Peyer's patch (tissue), 4 donors: ENCODE data around the gene KATNAL1. TPM values are rescaled to one million over a fixed set of nuclear protein-coding genes. Genes with fewer than 3 reads are reported as not detected.
"Not testable (repeated sequence)": the region's sequence is repeated elsewhere in the genome, so short reads cannot be mapped to it uniquely, and the experiment has no call there.

Experiments used
- DNase-seq, 3 donors: peaks; one replicate each; pipeline ENCODE4 v3.0.0-alpha.2; 2017 to 2019
- H3K27ac ChIP-seq, 4 donors: fragments of 200-600 bp; sonication (generic); one replicate each; pipeline ENCODE4 v1.5.1; 2016 to 2019
- H3K27me3 ChIP-seq, 2 donors: fragments of 200-600 bp; sonication (generic); one replicate each; pipeline ENCODE4 v1.5.1; 2019
- H3K36me3 ChIP-seq, 3 donors: fragments of 200-600 bp; sonication (generic); one replicate each; pipeline ENCODE4 v1.5.1; 2016 to 2019
- H3K4me1 ChIP-seq, 4 donors: fragments of 200-600 bp; sonication (generic); one replicate each; pipeline ENCODE4 v1.5.1; 2016 to 2019
- H3K4me3 ChIP-seq, 4 donors: fragments of 200-600 bp; sonication (generic); 1 replicate in 3 of 4; 2 replicates in 1 of 4; pipeline ENCODE4 v1.5.1; 2016 to 2019; ENCODE audit warnings: mild to moderate bottlenecking in 1 of 4
- H3K9me3 ChIP-seq, 4 donors: fragments of 200-600 bp; sonication (generic); one replicate each; pipeline ENCODE4 v1.5.1; 2016 to 2019; ENCODE audit warnings: mild to moderate bottlenecking in 1 of 4
- CTCF ChIP-seq, 6 experiments: fragments of 450-650 bp in 4 of 6; fragments of 200-600 bp in 2 of 6; sonication (generic) in 1 of 6; IDR thresholded peaks; one replicate each; pipeline ENCODE4 v1.5.1; 2017 to 2019; ENCODE audit warnings: antibody characterized with exemption in 6 of 6, mild to moderate bottlenecking in 3 of 6, moderate library complexity in 1 of 6
- POLR2A ChIP-seq, 2 donors: fragments of 450-650 bp; IDR thresholded peaks; one replicate each; pipeline ENCODE4 v1.5.1; 2017; ENCODE audit warnings: antibody characterized with exemption in 2 of 2, mild to moderate bottlenecking in 2 of 2, moderate library complexity in 2 of 2
- total RNA-seq, 4 donors: library from RNA; depleted of rRNA; stranded (reverse); fragments of >200 nt; gene quantifications; one replicate each; pipeline ENCODE4 v1.1.0, GENCODE V29; 2016

KATNAL1 gene
- total RNA-seq, 4 donors from 2014 or later: 2.7 to 25.6 (median 13.0) TPM

GRCh38 chr13:30289533-30289932 is 17.8 kb downstream of the KATNAL1 start:
- H3K4me1 ChIP-seq: no peaks in the 10 kb centered on the region
- TF ChIP-seq CTCF (IDR thresholded peaks at IDR 0.05) (no peak), POLR2A (IDR thresholded peaks at IDR 0.05) (no peak)

GRCh38 chr13:30286059-30286458 is 21.3 kb downstream of the KATNAL1 start:
- H3K27me3 ChIP-seq, H3K9me3 ChIP-seq, H3K27ac ChIP-seq, H3K4me1 ChIP-seq, H3K36me3 ChIP-seq, H3K4me3 ChIP-seq, DNase-seq: not testable (repeated sequence)

More at GRCh38 chr13:30289533-30289932, 17.8 kb downstream of the KATNAL1 start:
- Histone ChIP-seq H3K4me3 (no peak overlapping the region), H3K27me3 (no peaks in the 10 kb centered on the region), H3K9me3 (no peaks in the 10 kb centered on the region), H3K27ac (no peak overlapping the region), H3K36me3 (no peaks in the 10 kb centered on the region)
- DNase-seq: no peak

GRCh38 chr13:30276178-30276577 is 31.2 kb downstream of the KATNAL1 start:
- H3K4me3 ChIP-seq: no peak overlapping the region
- H3K4me1 ChIP-seq: no peaks in the 10 kb centered on the region
- no peak overlapping the region for H3K27ac ChIP-seq
- DNase-seq: no peak
- no peaks in the 10 kb centered on the region for H3K36me3 ChIP-seq
- TF ChIP-seq POLR2A (IDR thresholded peaks at IDR 0.05): no peak
- TF ChIP-seq CTCF (IDR thresholded peaks at IDR 0.05): no peak
- H3K9me3 ChIP-seq: no peaks in the 10 kb centered on the region
- no peaks in the 10 kb centered on the region for H3K27me3 ChIP-seq

- TF ChIP-seq POLR2A (IDR thresholded peaks at IDR 0.05) (no peak), CTCF (IDR thresholded peaks at IDR 0.05) (no peak)
- no peaks in the 10 kb centered on the region for H3K4me1 ChIP-seq
- no peaks in the 10 kb centered on the region for H3K27me3 ChIP-seq
- no peaks in the 10 kb centered on the region for H3K9me3 ChIP-seq
- H3K36me3 ChIP-seq: no peaks in the 10 kb centered on the region
- DNase-seq: no peak
- H3K27ac ChIP-seq: no peak overlapping the region
- no peak overlapping the region for H3K4me3 ChIP-seq
Observed at GRCh38 chr13:30274083-30274482, 33.3 kb downstream of the KATNAL1 start.

- H3K4me3 ChIP-seq, H3K36me3 ChIP-seq, H3K4me1 ChIP-seq, DNase-seq, H3K9me3 ChIP-seq, H3K27me3 ChIP-seq, H3K27ac ChIP-seq: not testable (repeated sequence)
Observed at GRCh38 chr13:30270035-30270434, 37.3 kb downstream of the KATNAL1 start.

- Histone ChIP-seq H3K27ac (no peak overlapping the region), H3K4me1 (no peaks in the 10 kb centered on the region), H3K4me3 (no peak overlapping the region), H3K27me3 (no peaks in the 10 kb centered on the region), H3K36me3 (no peaks in the 10 kb centered on the region), H3K9me3 (no peaks in the 10 kb centered on the region)
- TF ChIP-seq CTCF (IDR thresholded peaks at IDR 0.05) (no peak), POLR2A (IDR thresholded peaks at IDR 0.05) (no peak)
- no peak for DNase-seq
Observed at GRCh38 chr13:30268673-30269072, 38.7 kb downstream of the KATNAL1 start.

- TF ChIP-seq POLR2A (IDR thresholded peaks at IDR 0.05) (no peak), CTCF (IDR thresholded peaks at IDR 0.05) (no peak)
- Histone ChIP-seq H3K9me3 (no peaks in the 10 kb centered on the region), H3K27ac (no peak overlapping the region), H3K4me3 (no peak overlapping the region), H3K4me1 (no peaks in the 10 kb centered on the region), H3K27me3 (no peaks in the 10 kb centered on the region), H3K36me3 (no peaks in the 10 kb centered on the region)
- no peak for DNase-seq
Observed at GRCh38 chr13:30266756-30267155, 40.6 kb downstream of the KATNAL1 start.

- H3K9me3 ChIP-seq: not testable (repeated sequence)
Observed at GRCh38 chr13:30259149-30259733, 48.1 kb downstream of the KATNAL1 start.

More at GRCh38 chr13:30259149-30259733, 48.1 kb downstream of the KATNAL1 start:
- H3K4me3 ChIP-seq, H3K27me3 ChIP-seq, H3K36me3 ChIP-seq, H3K4me1 ChIP-seq, H3K27ac ChIP-seq, DNase-seq: not testable (repeated sequence)
